H9 (cell line): ENCODE results near the gene SPN. TPM values are rescaled to one million over a fixed set of nuclear protein-coding genes. Genes with fewer than 3 reads are reported as not detected.
"Not testable (repeated sequence)": the region's sequence is repeated elsewhere in the genome, so short reads cannot be mapped to it uniquely, and the experiment has no call there.

Experiments used
- DNase-seq: peaks from one replicate; pipeline ENCODE4 v3.0.0-alpha.2; 2017
- H2AFZ ChIP-seq: one replicate; pipeline ENCODE4 v1.6.1; 2013; ENCODE audit warnings: mild to moderate bottlenecking, low read length, control low read depth, moderate library complexity
- H2AK5ac ChIP-seq: 2 replicates; pipeline ENCODE4 v1.6.1; 2013; ENCODE audit warnings: low read length, control low read depth, mixed read lengths; ENCODE audit not compliant: insufficient read length
- H2BK120ac ChIP-seq: one replicate; pipeline ENCODE4 v1.6.1; 2013; ENCODE audit warnings: low read depth, mild to moderate bottlenecking, low read length, control low read depth, inconsistent platforms; ENCODE audit not compliant: poor library complexity, severe bottlenecking
- H2BK12ac ChIP-seq: 2 replicates; pipeline ENCODE4 v1.6.1; 2013; ENCODE audit warnings: low read length, control low read depth, mixed read lengths, low read depth; ENCODE audit not compliant: insufficient read length
- H2BK15ac ChIP-seq: 2 replicates; pipeline ENCODE4 v1.6.1; 2013; ENCODE audit warnings: low read depth, low read length, control low read depth
- H2BK20ac ChIP-seq: one replicate; pipeline ENCODE4 v1.6.1; 2013; ENCODE audit warnings: low read depth, mild to moderate bottlenecking, low read length, control low read depth, inconsistent platforms; ENCODE audit not compliant: poor library complexity, severe bottlenecking
- H2BK5ac ChIP-seq: 2 replicates; pipeline ENCODE4 v1.6.1; 2013; ENCODE audit warnings: low read length, control low read depth, mixed read lengths; ENCODE audit not compliant: insufficient read length
- H3K14ac ChIP-seq: 2 replicates; pipeline ENCODE4 v1.6.1; 2013; ENCODE audit warnings: low read length, control low read depth; ENCODE audit not compliant: insufficient read depth
- H3K18ac ChIP-seq: 2 replicates; pipeline ENCODE4 v1.6.1; 2013; ENCODE audit warnings: low read depth, mild to moderate bottlenecking, mixed read lengths, low read length, control low read depth; ENCODE audit not compliant: insufficient read length
- H3K23ac ChIP-seq: 2 replicates; pipeline ENCODE4 v1.6.1; 2013; ENCODE audit warnings: low read length, control low read depth, mixed read lengths, low read depth; ENCODE audit not compliant: insufficient read length
- H3K23me2 ChIP-seq: 2 replicates; pipeline ENCODE4 v1.6.1; 2013; ENCODE audit warnings: low read depth, mild to moderate bottlenecking, mixed read lengths, low read length, control low read depth; ENCODE audit not compliant: insufficient read length, poor library complexity, severe bottlenecking
- H3K27ac ChIP-seq: 2 replicates; pipeline ENCODE4 v1.5.1; 2013; ENCODE audit warnings: low read length, control low read depth, mixed read lengths, low read depth; ENCODE audit not compliant: insufficient read length
- H3K27me3 ChIP-seq: 2 replicates; pipeline ENCODE4 v1.6.1; 2013; ENCODE audit warnings: low read length, control low read depth, inconsistent platforms; ENCODE audit not compliant: insufficient read depth
- H3K4ac ChIP-seq: 2 replicates; pipeline ENCODE4 v1.6.1; 2013; ENCODE audit warnings: low read depth, mild to moderate bottlenecking, control low read depth, inconsistent platforms, low read length, moderate library complexity
- H3K4me1 ChIP-seq: 2 replicates; pipeline ENCODE4 v1.6.1; 2013; ENCODE audit warnings: low read length, control low read depth, inconsistent platforms; ENCODE audit not compliant: insufficient read depth
- H3K4me2 ChIP-seq: 2 replicates; pipeline ENCODE4 v1.6.1; 2013; ENCODE audit warnings: low read length, control low read depth, mixed read lengths; ENCODE audit not compliant: insufficient read length, insufficient read depth
- H3K56ac ChIP-seq: 2 replicates; pipeline ENCODE4 v1.6.1; 2013; ENCODE audit warnings: low read depth, mild to moderate bottlenecking, mixed read lengths, low read length, control low read depth; ENCODE audit not compliant: insufficient read length
- H3K79me1 ChIP-seq: 2 replicates; pipeline ENCODE4 v1.6.1; 2013; ENCODE audit warnings: low read depth, mild to moderate bottlenecking, moderate library complexity, low read length, control low read depth, inconsistent platforms; ENCODE audit not compliant: insufficient read depth, poor library complexity, severe bottlenecking
- H3K79me2 ChIP-seq: 2 replicates; pipeline ENCODE4 v1.6.1; 2013; ENCODE audit warnings: low read length, control low read depth, inconsistent platforms; ENCODE audit not compliant: insufficient read depth
- H3K9ac ChIP-seq: 2 replicates; pipeline ENCODE4 v1.6.1; 2013; ENCODE audit warnings: low read length, control low read depth, mixed read lengths; ENCODE audit not compliant: insufficient read length; ENCODE audit errors: extremely low read depth
- H3K9me3 ChIP-seq: one replicate; pipeline ENCODE4 v1.6.1; 2013; ENCODE audit warnings: low read depth, low read length, inconsistent platforms; ENCODE audit not compliant: control insufficient read depth
- H3T11ph ChIP-seq: one replicate; pipeline ENCODE4 v1.6.1; 2013; ENCODE audit warnings: mild to moderate bottlenecking, low read length, control low read depth, inconsistent platforms
- H4K20me1 ChIP-seq: one replicate; pipeline ENCODE4 v1.6.1; 2013; ENCODE audit not compliant: control insufficient read depth, insufficient read length, insufficient read depth
- H4K5ac ChIP-seq: 2 replicates; pipeline ENCODE4 v1.6.1; 2013; ENCODE audit warnings: low read depth, mild to moderate bottlenecking, mixed read lengths, low read length, control low read depth; ENCODE audit not compliant: insufficient read length
- H4K8ac ChIP-seq: replicated peaks from 2 replicates; pipeline ENCODE4 v1.6.1; 2013; ENCODE audit warnings: low read length, control low read depth, mixed read lengths, low read depth; ENCODE audit not compliant: insufficient read length
- H4K91ac ChIP-seq: 2 replicates; pipeline ENCODE4 v1.6.1; 2013; ENCODE audit warnings: low read depth, mild to moderate bottlenecking, moderate library complexity, mixed read lengths, low read length, control low read depth; ENCODE audit not compliant: insufficient read length
- H3K27ac Mint-ChIP-seq, 3 experiments: 2 replicates in 2 of 3; 3 replicates in 1 of 3; pipeline ENCODE4 v1.8.0; 2020 to 2021; ENCODE audit warnings: mixed read lengths in 3 of 3, mild to moderate bottlenecking in 1 of 3, moderate library complexity in 1 of 3
- H3K27me3 Mint-ChIP-seq: 2 replicates; pipeline ENCODE4 v1.8.0; 2021; ENCODE audit warnings: low read depth, mild to moderate bottlenecking, moderate library complexity, mixed read lengths
- H3K36me3 Mint-ChIP-seq, 3 experiments: 2 replicates in 2 of 3; 3 replicates in 1 of 3; pipeline ENCODE4 v1.8.0; 2020 to 2021; ENCODE audit warnings: low read depth in 3 of 3, mixed read lengths in 3 of 3; ENCODE audit not compliant: insufficient read depth in 1 of 3
- H3K4me1 Mint-ChIP-seq, 2 experiments: 2 replicates each; pipeline ENCODE4 v1.8.0; 2020; ENCODE audit warnings: mixed read lengths in 2 of 2
- H3K4me3 Mint-ChIP-seq, 2 experiments: 2 replicates in 1 of 2; 3 replicates in 1 of 2; pipeline ENCODE4 v1.8.0; 2020 to 2021; ENCODE audit warnings: mild to moderate bottlenecking in 2 of 2, mixed read lengths in 2 of 2, moderate library complexity in 1 of 2
- H3K9me3 Mint-ChIP-seq, 2 experiments: 2 replicates in 1 of 2; 3 replicates in 1 of 2; pipeline ENCODE4 v1.8.0; 2020; ENCODE audit warnings: mild to moderate bottlenecking in 2 of 2, mixed read lengths in 2 of 2, moderate library complexity in 1 of 2
- WGBS: extraction: QIAGEN DNeasy Blood & Tissue Kit; methylation state at CpG from one replicate; pipeline ENCODE4 v1.1.7; 2013; ENCODE audit warnings: missing lambda C conversion rate, low lambda C conversion rate, mixed read lengths; ENCODE audit not compliant: insufficient read length; ENCODE audit errors: extremely low coverage; 5-methylcytosine and 5-hydroxymethylcytosine counted together
- total RNA-seq: library from RNA; stranded (reverse); gene quantifications from 2 replicates; pipeline ENCODE4 v1.2.1, GENCODE V29; 2021
- TF ChIP-seq, protein P1 (sequence below): fragments of 200-600 bp; sonication (generic); conservative IDR thresholded peaks from 3 replicates; pipeline ENCODE4 v1.8.0; 2021; ENCODE audit warnings: antibody characterized with exemption, mild to moderate bottlenecking

SPN gene
- total RNA-seq, 1 experiment from 2014 or later = 0.77 TPM

DNA sequence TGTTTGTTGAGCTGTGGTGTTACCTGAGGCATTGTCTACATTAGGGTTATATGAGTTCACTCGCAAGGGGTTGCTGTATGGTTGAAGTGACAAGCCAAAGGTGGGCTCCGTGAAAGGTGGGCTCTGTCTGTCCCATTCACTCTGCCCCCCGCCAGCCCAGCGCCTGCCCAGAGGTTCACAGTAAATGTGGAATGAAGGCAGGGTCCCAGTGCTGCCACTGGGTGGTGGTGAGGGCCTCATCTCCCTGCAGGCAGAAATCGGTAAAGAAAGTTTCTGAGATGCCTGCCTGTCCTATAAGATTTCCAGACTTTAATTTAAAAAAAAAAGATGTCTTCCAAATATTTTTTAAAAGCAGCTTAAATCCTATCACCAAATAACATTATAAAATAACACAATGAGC lies 26.7 kb upstream of the SPN start:
- not testable (repeated sequence) for H3K4me1 Mint-ChIP-seq, H2BK20ac ChIP-seq, H3K14ac ChIP-seq, H3K18ac ChIP-seq, H2BK12ac ChIP-seq, H3K27me3 ChIP-seq, H3K27ac Mint-ChIP-seq, H4K91ac ChIP-seq, H3K36me3 Mint-ChIP-seq, H3K27ac ChIP-seq, H4K8ac ChIP-seq, H3T11ph ChIP-seq, H4K20me1 ChIP-seq, H3K23ac ChIP-seq, H3K79me2 ChIP-seq, H3K4me1 ChIP-seq, H2AK5ac ChIP-seq, H3K9me3 ChIP-seq, H3K56ac ChIP-seq, H4K5ac ChIP-seq, H2AFZ ChIP-seq, H3K4me3 Mint-ChIP-seq, H2BK120ac ChIP-seq, H3K9me3 Mint-ChIP-seq, H3K4ac ChIP-seq, H3K27me3 Mint-ChIP-seq, H2BK5ac ChIP-seq, H3K9ac ChIP-seq, H3K4me2 ChIP-seq, H3K79me1 ChIP-seq, H3K23me2 ChIP-seq, H2BK15ac ChIP-seq, DNase-seq
- TF ChIP-seq, protein P1, sequence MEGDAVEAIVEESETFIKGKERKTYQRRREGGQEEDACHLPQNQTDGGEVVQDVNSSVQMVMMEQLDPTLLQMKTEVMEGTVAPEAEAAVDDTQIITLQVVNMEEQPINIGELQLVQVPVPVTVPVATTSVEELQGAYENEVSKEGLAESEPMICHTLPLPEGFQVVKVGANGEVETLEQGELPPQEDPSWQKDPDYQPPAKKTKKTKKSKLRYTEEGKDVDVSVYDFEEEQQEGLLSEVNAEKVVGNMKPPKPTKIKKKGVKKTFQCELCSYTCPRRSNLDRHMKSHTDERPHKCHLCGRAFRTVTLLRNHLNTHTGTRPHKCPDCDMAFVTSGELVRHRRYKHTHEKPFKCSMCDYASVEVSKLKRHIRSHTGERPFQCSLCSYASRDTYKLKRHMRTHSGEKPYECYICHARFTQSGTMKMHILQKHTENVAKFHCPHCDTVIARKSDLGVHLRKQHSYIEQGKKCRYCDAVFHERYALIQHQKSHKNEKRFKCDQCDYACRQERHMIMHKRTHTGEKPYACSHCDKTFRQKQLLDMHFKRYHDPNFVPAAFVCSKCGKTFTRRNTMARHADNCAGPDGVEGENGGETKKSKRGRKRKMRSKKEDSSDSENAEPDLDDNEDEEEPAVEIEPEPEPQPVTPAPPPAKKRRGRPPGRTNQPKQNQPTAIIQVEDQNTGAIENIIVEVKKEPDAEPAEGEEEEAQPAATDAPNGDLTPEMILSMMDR = peak; percentile 27; the same call in 1 of the 3 replicates
- WGBS = no CpG with 5 or more reads among the region's 5 CpGs

DNA sequence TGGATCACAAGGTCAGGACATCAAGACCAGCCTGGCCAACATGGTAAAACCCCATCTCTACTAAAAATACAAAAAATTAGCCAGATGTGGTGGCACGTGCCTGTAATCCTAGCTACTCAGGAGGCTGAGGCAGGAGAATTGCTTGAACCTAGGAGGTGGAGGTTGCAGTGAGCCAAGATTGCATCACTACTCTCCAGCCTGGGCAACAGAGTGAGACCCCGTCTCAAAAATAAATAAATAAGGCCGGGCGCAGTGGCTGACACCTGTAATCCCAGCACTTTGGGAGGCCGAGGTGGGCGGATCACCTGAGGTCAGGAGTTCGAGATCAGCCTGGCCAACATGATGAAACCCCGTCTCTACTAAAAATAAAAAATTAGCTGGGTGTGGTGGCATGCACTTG lies 24.3 kb upstream of the SPN start:
- not testable (repeated sequence) for H2BK20ac ChIP-seq, H3K27me3 ChIP-seq, H4K20me1 ChIP-seq, H2BK15ac ChIP-seq, DNase-seq, H3K4me1 ChIP-seq, H3K23ac ChIP-seq, H3K36me3 Mint-ChIP-seq, H3K14ac ChIP-seq, H4K91ac ChIP-seq, H3K9me3 ChIP-seq, H3K4ac ChIP-seq, H3K4me3 Mint-ChIP-seq, H2BK120ac ChIP-seq, H4K5ac ChIP-seq, H3K18ac ChIP-seq, H3T11ph ChIP-seq, H3K79me1 ChIP-seq, H3K23me2 ChIP-seq, H3K4me2 ChIP-seq, H3K4me1 Mint-ChIP-seq, H3K9me3 Mint-ChIP-seq, H3K27me3 Mint-ChIP-seq, H4K8ac ChIP-seq, H2BK12ac ChIP-seq, H3K79me2 ChIP-seq, H2BK5ac ChIP-seq, H3K27ac Mint-ChIP-seq, H3K9ac ChIP-seq, H3K27ac ChIP-seq, H3K56ac ChIP-seq, H2AK5ac ChIP-seq, H2AFZ ChIP-seq
- no CpG with 5 or more reads among the region's 8 CpGs for WGBS
